Hepatocyte (in vitro differentiated cells): ENCODE results near the gene FAM120A. TPM values are rescaled to one million over a fixed set of nuclear protein-coding genes. Genes with fewer than 3 reads are reported as not detected.

Source experiments
- DNase-seq: peaks from one replicate; pipeline ENCODE4 v3.0.0-alpha.2; 2016; ENCODE audit warnings: low spot score
- H2AFZ ChIP-seq: fragments of 200-600 bp; sonication (generic); 2 replicates; pipeline ENCODE4 v1.6.0; 2016; ENCODE audit warnings: antibody characterized with exemption, mild to moderate bottlenecking
- H3K27ac ChIP-seq: fragments of 200-600 bp; sonication (generic); 2 replicates; pipeline ENCODE4 v1.5.1; 2016; ENCODE audit warnings: mild to moderate bottlenecking
- H3K27me3 ChIP-seq: fragments of 200-600 bp; sonication (generic); 2 replicates; pipeline ENCODE4 v1.6.1; 2016
- H3K36me3 ChIP-seq: fragments of 200-600 bp; sonication (generic); replicated peaks from 2 replicates; pipeline ENCODE4 v1.5.1; 2016; ENCODE audit warnings: low read depth; ENCODE audit not compliant: insufficient read depth
- H3K4me1 ChIP-seq: fragments of 200-600 bp; sonication (generic); 2 replicates; pipeline ENCODE4 v1.5.1; 2016; ENCODE audit warnings: mild to moderate bottlenecking, moderate library complexity; ENCODE audit not compliant: insufficient read depth
- H3K4me2 ChIP-seq: fragments of 200-600 bp; sonication (generic); 2 replicates; pipeline ENCODE4 v1.6.0; 2016
- H3K4me3 ChIP-seq: fragments of 200-600 bp; sonication (generic); 2 replicates; pipeline ENCODE4 v1.5.1; 2016; ENCODE audit warnings: mild to moderate bottlenecking
- H3K79me2 ChIP-seq: fragments of 200-600 bp; sonication (generic); 2 replicates; pipeline ENCODE4 v1.6.0; 2017; ENCODE audit warnings: mild to moderate bottlenecking
- H3K9me2 ChIP-seq: fragments of 200-600 bp; sonication (generic); replicated peaks from 2 replicates; pipeline ENCODE4 v1.6.0; 2017; ENCODE audit warnings: mild to moderate bottlenecking; ENCODE audit not compliant: insufficient read depth
- H3K9me3 ChIP-seq: fragments of 200-600 bp; sonication (generic); 2 replicates; pipeline ENCODE4 v1.5.1; 2016; ENCODE audit warnings: low read depth, mild to moderate bottlenecking
- H4K20me1 ChIP-seq: fragments of 200-600 bp; sonication (generic); 2 replicates; pipeline ENCODE4 v1.6.0; 2016; ENCODE audit warnings: mild to moderate bottlenecking; ENCODE audit not compliant: insufficient read depth, poor library complexity, severe bottlenecking
- EZH2 ChIP-seq: fragments of 200-600 bp; sonication (generic); IDR thresholded peaks from 2 replicates; pipeline ENCODE4 v1.6.1; 2016; ENCODE audit warnings: antibody characterized with exemption, mild to moderate bottlenecking, borderline replicate concordance
- EZH2phosphoT487 ChIP-seq: fragments of 200-600 bp; sonication (generic); IDR thresholded peaks from one replicate; pipeline ENCODE4 v1.6.1; 2018; ENCODE audit warnings: antibody characterized with exemption, mild to moderate bottlenecking, low read depth, moderate library complexity; ENCODE audit not compliant: unreplicated experiment, severe bottlenecking
- WGBS: methylation state at CpG from one replicate; pipeline ENCODE4 v1.1.6; 2016; ENCODE audit warnings: low lambda C conversion rate; ENCODE audit errors: missing lambda C conversion rate; 5-methylcytosine and 5-hydroxymethylcytosine counted together
- polyA plus RNA-seq: library from polyadenylated mRNA; unstranded; fragments of >200 nt; fragmentation: Nextera tagmentation; extraction: Ambion mirVana; gene quantifications from 2 replicates; pipeline ENCODE4 v1.2.1, GENCODE V29; 2016
- total RNA-seq: library from RNA; depleted of rRNA; stranded (reverse); fragments of >200 nt; gene quantifications from 2 replicates; pipeline ENCODE4 v1.2.3, GENCODE V29; 2014
- TF ChIP-seq, protein P1 (sequence below): fragments of 200-600 bp; sonication (generic); IDR thresholded peaks from 2 replicates; pipeline ENCODE4 v1.5.1; 2016; ENCODE audit warnings: antibody characterized with exemption, mild to moderate bottlenecking; ENCODE audit not compliant: poor library complexity

The FAM120A gene
- total and polyA plus RNA-seq, 2 experiments from 2014 or later: 16.0 to 49.3 TPM

DNA sequence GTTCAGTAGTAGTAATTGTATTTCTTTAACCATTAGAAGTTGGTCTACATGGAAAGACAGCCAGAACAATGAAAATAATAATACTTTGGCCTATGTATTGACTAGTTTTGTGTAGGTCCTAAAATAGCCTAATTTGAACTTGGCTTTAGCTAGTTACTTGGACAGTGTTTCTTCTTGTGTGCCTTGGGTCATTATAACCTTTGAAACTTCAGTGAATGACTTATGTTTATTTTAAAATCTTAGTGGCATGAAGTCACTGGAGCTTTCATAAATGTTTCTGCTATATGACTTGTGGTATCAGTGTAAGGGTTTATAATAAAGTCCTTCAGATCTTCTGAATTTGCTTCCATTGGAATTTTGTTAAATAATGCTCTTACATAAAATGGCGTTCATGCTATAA, 4.5 kb downstream of the FAM120A start:
- WGBS: 97% methylated on average over 1 of the region's 1 CpG
- Histone ChIP-seq H3K4me1 (peaks cover 36% of the 10 kb centered on the region), H3K27ac (peak overlapping the region; percentile 74), H3K9me2 (no peaks in the 10 kb centered on the region), H4K20me1 (peaks cover 12% of the 10 kb centered on the region), H2AFZ (no peak overlapping the region), H3K36me3 (no peaks in the 10 kb centered on the region), H3K4me2 (peak overlapping the region; percentile 59), H3K79me2 (peaks cover 87% of the 10 kb centered on the region), H3K9me3 (no peaks in the 10 kb centered on the region), H3K4me3 (no peak overlapping the region), H3K27me3 (no peaks in the 10 kb centered on the region)
- DNase-seq: no peak
- no peak for TF ChIP-seq EZH2phosphoT487
- no peak for TF ChIP-seq EZH2
- TF ChIP-seq, protein P1, sequence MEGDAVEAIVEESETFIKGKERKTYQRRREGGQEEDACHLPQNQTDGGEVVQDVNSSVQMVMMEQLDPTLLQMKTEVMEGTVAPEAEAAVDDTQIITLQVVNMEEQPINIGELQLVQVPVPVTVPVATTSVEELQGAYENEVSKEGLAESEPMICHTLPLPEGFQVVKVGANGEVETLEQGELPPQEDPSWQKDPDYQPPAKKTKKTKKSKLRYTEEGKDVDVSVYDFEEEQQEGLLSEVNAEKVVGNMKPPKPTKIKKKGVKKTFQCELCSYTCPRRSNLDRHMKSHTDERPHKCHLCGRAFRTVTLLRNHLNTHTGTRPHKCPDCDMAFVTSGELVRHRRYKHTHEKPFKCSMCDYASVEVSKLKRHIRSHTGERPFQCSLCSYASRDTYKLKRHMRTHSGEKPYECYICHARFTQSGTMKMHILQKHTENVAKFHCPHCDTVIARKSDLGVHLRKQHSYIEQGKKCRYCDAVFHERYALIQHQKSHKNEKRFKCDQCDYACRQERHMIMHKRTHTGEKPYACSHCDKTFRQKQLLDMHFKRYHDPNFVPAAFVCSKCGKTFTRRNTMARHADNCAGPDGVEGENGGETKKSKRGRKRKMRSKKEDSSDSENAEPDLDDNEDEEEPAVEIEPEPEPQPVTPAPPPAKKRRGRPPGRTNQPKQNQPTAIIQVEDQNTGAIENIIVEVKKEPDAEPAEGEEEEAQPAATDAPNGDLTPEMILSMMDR: no peak

DNA sequence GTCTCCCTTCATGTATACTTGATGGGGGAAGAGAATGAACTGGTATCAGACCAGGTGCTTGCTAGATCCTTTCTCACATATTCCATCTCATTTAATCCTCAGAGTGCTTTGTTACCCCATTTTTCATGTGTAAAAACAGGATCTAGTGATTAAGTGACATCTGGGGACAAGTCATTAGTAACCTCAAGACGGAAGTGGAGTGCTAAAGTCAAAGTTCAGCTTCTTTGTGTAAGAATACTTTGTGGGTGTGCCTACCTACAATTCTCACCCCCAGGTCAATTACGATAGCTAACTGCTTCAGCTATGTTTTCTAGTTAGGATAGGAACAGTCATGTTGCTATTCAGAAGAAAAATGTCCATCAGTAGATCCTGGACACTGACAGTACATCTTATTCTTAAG, 5.0 kb downstream of the FAM120A start:
- no peak overlapping the region for H3K4me3 ChIP-seq
- no peaks in the 10 kb centered on the region for H3K9me3 ChIP-seq
- H4K20me1 ChIP-seq: peaks cover 16% of the 10 kb centered on the region
- WGBS: 67% methylated on average over 2 of the region's 2 CpGs
- H3K36me3 ChIP-seq: no peaks in the 10 kb centered on the region
- H3K79me2 ChIP-seq: peaks cover 92% of the 10 kb centered on the region
- TF ChIP-seq EZH2phosphoT487: no peak
- no peak for TF ChIP-seq EZH2
- H3K27ac ChIP-seq: peak overlapping the region; percentile 74
- H3K9me2 ChIP-seq: no peaks in the 10 kb centered on the region
- no peak overlapping the region for H2AFZ ChIP-seq
- H3K27me3 ChIP-seq: no peaks in the 10 kb centered on the region
- H3K4me2 ChIP-seq: peak overlapping the region; percentile 59
- DNase-seq: peak; percentile 29
- peaks cover 36% of the 10 kb centered on the region for H3K4me1 ChIP-seq

DNA sequence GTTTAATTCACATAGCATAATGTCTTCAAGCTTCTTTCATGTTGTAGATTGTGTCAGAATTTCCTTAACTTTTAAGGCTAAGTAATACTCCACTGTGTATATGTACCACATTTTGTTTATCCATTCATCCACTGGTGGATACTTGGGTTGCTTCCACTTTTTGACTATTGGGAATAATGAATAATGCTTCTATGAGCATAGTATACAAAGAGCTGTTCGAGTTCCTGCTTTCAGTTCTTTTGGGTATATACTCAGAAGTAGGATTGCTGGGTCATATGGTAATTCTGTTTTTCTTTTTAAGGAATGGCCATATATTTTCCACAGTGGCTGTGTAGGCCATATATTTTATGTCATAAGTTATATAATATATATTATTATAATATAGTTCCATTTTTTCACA, 5.5 kb downstream of the FAM120A start:
- no peak for TF ChIP-seq EZH2phosphoT487
- TF ChIP-seq, protein P1: no peak
- no peak for TF ChIP-seq EZH2
- peak overlapping the region; percentile 59 for H3K4me2 ChIP-seq
- no peaks in the 10 kb centered on the region for H3K9me3 ChIP-seq
- H4K20me1 ChIP-seq: peaks cover 17% of the 10 kb centered on the region
- H3K27me3 ChIP-seq: no peaks in the 10 kb centered on the region
- H2AFZ ChIP-seq: no peak overlapping the region
- DNase-seq: no peak
- peaks cover 36% of the 10 kb centered on the region for H3K4me1 ChIP-seq
- WGBS: 93% methylated on average over 1 of the region's 1 CpG
- H3K9me2 ChIP-seq: no peaks in the 10 kb centered on the region
- no peak overlapping the region for H3K4me3 ChIP-seq
- H3K36me3 ChIP-seq: no peaks in the 10 kb centered on the region
- peak overlapping the region; percentile 74 for H3K27ac ChIP-seq
- H3K79me2 ChIP-seq: peaks cover 95% of the 10 kb centered on the region

DNA sequence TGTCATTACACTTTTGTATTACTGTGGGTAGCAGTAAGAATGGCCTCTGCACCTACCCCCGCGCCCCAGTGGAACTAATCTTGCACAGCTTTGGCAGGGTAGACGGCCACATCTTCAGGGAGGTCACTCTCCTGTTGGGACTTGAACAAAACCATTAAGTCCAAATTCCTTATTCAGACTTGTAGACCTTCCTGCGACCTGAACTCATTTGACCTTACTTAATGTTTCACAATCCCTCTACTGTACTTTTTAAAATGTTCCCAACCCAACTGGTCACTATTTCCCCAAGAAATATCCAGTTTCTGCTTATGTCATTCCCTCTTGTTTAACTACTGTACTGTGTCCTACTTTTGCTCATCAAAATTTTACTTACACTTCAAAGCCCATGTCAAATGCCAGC, 7.2 kb downstream of the FAM120A start:
- H2AFZ ChIP-seq: no peak overlapping the region
- 93% methylated on average over 4 of the region's 4 CpGs for WGBS
- H3K79me2 ChIP-seq: peaks cover 100% of the 10 kb centered on the region
- H3K9me3 ChIP-seq: no peaks in the 10 kb centered on the region
- no peak overlapping the region for H3K27ac ChIP-seq
- TF ChIP-seq EZH2phosphoT487: no peak
- TF ChIP-seq, protein P1: no peak
- TF ChIP-seq EZH2: no peak
- H3K4me1 ChIP-seq: peaks cover 36% of the 10 kb centered on the region
- H3K9me2 ChIP-seq: no peaks in the 10 kb centered on the region
- no peak overlapping the region for H3K4me3 ChIP-seq
- no peaks in the 10 kb centered on the region for H3K27me3 ChIP-seq
- H4K20me1 ChIP-seq: peaks cover 22% of the 10 kb centered on the region
- no peak for DNase-seq
- no peaks in the 10 kb centered on the region for H3K36me3 ChIP-seq
- no peak overlapping the region for H3K4me2 ChIP-seq
